ENCODE results near the gene PCDHGA1. TPM values are rescaled to one million over a fixed set of nuclear protein-coding genes. Genes with fewer than 3 reads are reported as not detected.

PCDHGA1 gene
- polyA plus RNA-seq, 2 of the 4 experiments (the other 2 are of a cell fraction) = 0.32 to 0.71 TPM

GRCh38 chr5:141501761-141502160, 171.4 kb downstream of the PCDHGA1 start:
- ChIA-PET POLR2A (no interaction called here), CTCF (interaction anchor here (1.2 to 15.1 kb wide), 4 partner anchors 11 to 25 kb away, joined by 4 to 163 read pairs (median 4); partner anchors contain the start of genes PCDHGC3 and PCDHGC4)
- TF ChIP-seq ZFP36 (IDR thresholded peaks at IDR 0.05; ENCODE audit: borderline replicate concordance, partially characterized antibody) (no peak), MAFK (IDR thresholded peaks at IDR 0.05; ENCODE audit: partially characterized antibody) (no peak), FOSB (CRISPR knock-in tag; IDR thresholded peaks at IDR 0.05) (no peak), E2F6 (IDR thresholded peaks at IDR 0.05; ENCODE audit: borderline replicate concordance, low read depth) (no peak), PHF8 (IDR thresholded peaks at IDR 0.05; ENCODE audit: borderline replicate concordance, low read depth) (no peak), HOXB5 (CRISPR knock-in tag; IDR thresholded peaks at IDR 0.05) (no peak), RNF2 (IDR thresholded peaks at IDR 0.05; ENCODE audit: borderline replicate concordance, low read depth) (no peak), HES2 (IDR thresholded peaks at IDR 0.05) (no peak), RARB (CRISPR knock-in tag; IDR thresholded peaks at IDR 0.05) (no peak), FOSL2 (IDR thresholded peaks at IDR 0.05) (no peak), FOSL2 (CRISPR knock-in tag; IDR thresholded peaks at IDR 0.05) (no peak), EP300 (IDR thresholded peaks at IDR 0.05) (no peak), USF2 (IDR thresholded peaks at IDR 0.05) (no peak), CHD4 (IDR thresholded peaks at IDR 0.05; ENCODE audit: borderline replicate concordance) (no peak), CBX8 (IDR thresholded peaks at IDR 0.05) (no peak), TP53 (CRISPR knock-in tag; IDR thresholded peaks at IDR 0.05) (no peak), ESRRA (IDR thresholded peaks at IDR 0.05; ENCODE audit: borderline replicate concordance, low read length) (no peak)
- Histone ChIP-seq H3K4me1 (no peaks in the 10 kb centered on the region), H3K27ac (no peak overlapping the region), H3K4me2 (no peak overlapping the region), H3K9me3 (no peaks in the 10 kb centered on the region), H3K4me3 (no peak overlapping the region)
- no peak for ATAC-seq
- no peak for DNase-seq (ENCODE audit: low read depth in 1 of 2, low spot score in 1 of 2)
- 77% methylated on average over 7 of the region's 7 CpGs for WGBS (ENCODE audit: missing lambda C conversion rate)
- no peak for FAIRE-seq

GRCh38 chr5:141503681-141504080, 173.4 kb downstream of the PCDHGA1 start:
- H3K4me3 ChIP-seq = no peak overlapping the region
- ATAC-seq = no peak
- DNase-seq (ENCODE audit: low read depth in 1 of 2, low spot score in 1 of 2) = no peak
- H3K9me3 ChIP-seq = no peaks in the 10 kb centered on the region
- FAIRE-seq = no peak
- H3K4me2 ChIP-seq = no peak overlapping the region
- ChIA-PET POLR2A (no interaction called here), CTCF (interaction anchor here (0.5 to 15.1 kb wide), 3 partner anchors 9 to 665 kb away, joined by 4 to 163 read pairs (median 7); no protein-coding TSS in a partner anchor)
- H3K27ac ChIP-seq = no peak overlapping the region
- 89% methylated on average over 2 of the region's 2 CpGs for WGBS (ENCODE audit: missing lambda C conversion rate)
- no peaks in the 10 kb centered on the region for H3K4me1 ChIP-seq
- no peak for TF ChIP-seq CBX8 (IDR thresholded peaks at IDR 0.05)
- TF ChIP-seq RFX5 (IDR thresholded peaks at IDR 0.05) = no peak
- TF ChIP-seq HOXA7 (CRISPR knock-in tag; IDR thresholded peaks at IDR 0.05) = no peak
- TF ChIP-seq JUN (IDR thresholded peaks at IDR 0.05) = no peak
- no peak for TF ChIP-seq EHF (CRISPR knock-in tag; IDR thresholded peaks at IDR 0.05)
- no peak for TF ChIP-seq RAD21 (conservative IDR thresholded peaks at IDR 0.05 in 1 of 2, IDR thresholded peaks at IDR 0.05 in 1 of 2)
- no peak for TF ChIP-seq FOSB (CRISPR knock-in tag; IDR thresholded peaks at IDR 0.05)
- no peak for TF ChIP-seq HEYL (CRISPR knock-in tag; IDR thresholded peaks at IDR 0.05)
- no peak for TF ChIP-seq HOXB5 (CRISPR knock-in tag; IDR thresholded peaks at IDR 0.05)
- TF ChIP-seq JUNB (IDR thresholded peaks at IDR 0.05) = no peak

- WGBS (ENCODE audit: missing lambda C conversion rate) = 66% methylated on average over 4 of the region's 4 CpGs
- H3K4me2 ChIP-seq = no peak overlapping the region
- H3K9me3 ChIP-seq = no peaks in the 10 kb centered on the region
- POLR2A ChIA-PET = no interaction called here
- DNase-seq (ENCODE audit: low read depth in 1 of 2, low spot score in 1 of 2) = no peak
- H3K27ac ChIP-seq = no peak overlapping the region
- no peak for ATAC-seq
- no peak overlapping the region for H3K4me3 ChIP-seq
- no peak for FAIRE-seq
- CTCF ChIA-PET = interaction anchor here (1.7 to 15.1 kb wide), 2 partner anchors 8 to 20 kb away, joined by 7 to 163 read pairs; no protein-coding TSS in a partner anchor
- no peaks in the 10 kb centered on the region for H3K4me1 ChIP-seq
- TF ChIP-seq MYC (IDR thresholded peaks at IDR 0.05; ENCODE audit: borderline replicate concordance, low read length) = no peak
- TF ChIP-seq RFX5 (IDR thresholded peaks at IDR 0.05) = no peak
- TF ChIP-seq ZNF302 (CRISPR knock-in tag; IDR thresholded peaks at IDR 0.05) = no peak
- TF ChIP-seq JUNB (IDR thresholded peaks at IDR 0.05) = no peak
- TF ChIP-seq TFCP2L1 (CRISPR knock-in tag; IDR thresholded peaks at IDR 0.05) = no peak
- TF ChIP-seq RARB (CRISPR knock-in tag; IDR thresholded peaks at IDR 0.05) = no peak
- no peak for TF ChIP-seq MAFK (IDR thresholded peaks at IDR 0.05; ENCODE audit: partially characterized antibody)
- no peak for TF ChIP-seq FOSB (CRISPR knock-in tag; IDR thresholded peaks at IDR 0.05)
- no peak for TF ChIP-seq KDM1A (IDR thresholded peaks at IDR 0.05; ENCODE audit: low read depth)
- TF ChIP-seq SMC3 (IDR thresholded peaks at IDR 0.05) = no peak
Observed at GRCh38 chr5:141504216-141504615, 173.9 kb downstream of the PCDHGA1 start.
